Glutamatergic neuron (in vitro differentiated cells): ENCODE data around the gene HLA-B. TPM values are rescaled to one million over a fixed set of nuclear protein-coding genes. Genes with fewer than 3 reads are reported as not detected.
A peak's percentile ranks its signal among the peaks of the same experiment; 100 is the strongest.
"Not testable (repeated sequence)": the region's sequence is repeated elsewhere in the genome, so short reads cannot be mapped to it uniquely, and the experiment has no call there.

ENCODE experiments used
- DNase-seq: peaks from one replicate; pipeline ENCODE4 v3.0.0; 2022
- H3K27ac Mint-ChIP-seq: one replicate; pipeline ENCODE4 v1.8.0; 2020; ENCODE audit warnings: mild to moderate bottlenecking, mixed read lengths, inconsistent platforms; ENCODE audit not compliant: unreplicated experiment
- H3K27me3 Mint-ChIP-seq: one replicate; pipeline ENCODE4 v1.8.0; 2020; ENCODE audit warnings: mild to moderate bottlenecking, moderate library complexity, mixed read lengths, inconsistent platforms; ENCODE audit not compliant: unreplicated experiment
- H3K36me3 Mint-ChIP-seq: one replicate; pipeline ENCODE4 v1.8.0; 2020; ENCODE audit warnings: mild to moderate bottlenecking, mixed read lengths, inconsistent platforms; ENCODE audit not compliant: unreplicated experiment
- H3K4me1 Mint-ChIP-seq: one replicate; pipeline ENCODE4 v1.8.0; 2020; ENCODE audit warnings: mild to moderate bottlenecking, low read depth, mixed read lengths, inconsistent platforms; ENCODE audit not compliant: unreplicated experiment
- H3K4me3 Mint-ChIP-seq: one replicate; pipeline ENCODE4 v1.8.0; 2020; ENCODE audit warnings: mild to moderate bottlenecking, mixed read lengths, inconsistent platforms; ENCODE audit not compliant: unreplicated experiment
- H3K9me3 Mint-ChIP-seq: one replicate; pipeline ENCODE4 v1.8.0; 2020; ENCODE audit warnings: mild to moderate bottlenecking, moderate library complexity, mixed read lengths, inconsistent platforms; ENCODE audit not compliant: unreplicated experiment
- CTCF ChIP-seq: fragments of 200-600 bp; sonication (generic); IDR thresholded peaks from one replicate; pipeline ENCODE4 v1.5.0; 2021; ENCODE audit not compliant: partially characterized antibody, unreplicated experiment
- long read RNA-seq: library from polyadenylated mRNA; unstranded; transcript quantifications from one replicate; pipeline ENCODE4 v2.0.0, GENCODE V29; 2020; ENCODE audit not compliant: unreplicated experiment
- total RNA-seq: library from RNA; stranded (reverse); fragmentation: NEBNext Ultra II Directional; extraction: Animal tissue kit (Norgen Biotek cat#: 25700); gene quantifications from one replicate; pipeline ENCODE4 v1.2.1, GENCODE V29; 2021; ENCODE audit not compliant: unreplicated experiment

Gene HLA-B
- total RNA-seq, result 11.4 TPM
- long read RNA-seq, partial matches to known transcripts, result 0 of 3 reads
- long read RNA-seq, other reads (novel, unspliced or antisense), result 1 of 3 reads

- peaks cover 2% of the 10 kb centered on the region for H3K9me3 Mint-ChIP-seq
- H3K4me1 Mint-ChIP-seq, result no peaks in the 10 kb centered on the region
- H3K27ac Mint-ChIP-seq, result no peak within 1 kb of the TSS
- peak; percentile 43 for DNase-seq
- H3K36me3 Mint-ChIP-seq, result peaks cover 10% of the 10 kb centered on the region
- H3K4me3 Mint-ChIP-seq, result peak within 1 kb of the TSS; percentile 85
- H3K27me3 Mint-ChIP-seq, result peaks cover 12% of the 10 kb centered on the region
- no peak for TF ChIP-seq CTCF
Measured at GRCh38 chr6:31356946-31357466, at the start of gene HLA-B. HLA-B (minus strand) TSS chr6:31357179; CDS start chr6:31357158, 21 bp downstream.

GRCh38 chr6:31405996-31406395 lies 49.0 kb upstream of the HLA-B start:
- Mint-ChIP-seq H3K27ac (no peak overlapping the region), H3K4me3 (peak overlapping the region; percentile 50), H3K36me3 (no peaks in the 10 kb centered on the region), H3K9me3 (peaks cover 1% of the 10 kb centered on the region), H3K27me3 (peaks cover 22% of the 10 kb centered on the region), H3K4me1 (peaks cover 2% of the 10 kb centered on the region)
- no peak for TF ChIP-seq CTCF
- DNase-seq, result no peak

GRCh38 chr6:31404061-31404364 lies 47.0 kb upstream of the HLA-B start:
- H3K9me3 Mint-ChIP-seq, H3K36me3 Mint-ChIP-seq, H3K4me1 Mint-ChIP-seq, H3K27ac Mint-ChIP-seq, DNase-seq: not testable (repeated sequence)
- Mint-ChIP-seq H3K4me3 (peak overlapping the region; percentile 97), H3K27me3 (peaks cover 27% of the 10 kb centered on the region)

- Mint-ChIP-seq H3K4me3 (peak within 1 kb of the TSS; percentile 97), H3K36me3 (no peaks in the 10 kb centered on the region), H3K9me3 (peaks cover 1% of the 10 kb centered on the region), H3K4me1 (peaks cover 2% of the 10 kb centered on the region), H3K27ac (no peak within 1 kb of the TSS), H3K27me3 (peaks cover 28% of the 10 kb centered on the region)
- no peak for TF ChIP-seq CTCF
- DNase-seq, result peak; percentile 65
Measured at GRCh38 chr6:31403283-31404060, 46.5 kb upstream of the HLA-B start, which contains the start of gene MICA. MICA (plus strand) TSS chr6:31403595; CDS start chr6:31403633, 38 bp downstream.

- no peaks in the 10 kb centered on the region for H3K36me3 Mint-ChIP-seq
- peaks cover 1% of the 10 kb centered on the region for H3K9me3 Mint-ChIP-seq
- H3K4me1 Mint-ChIP-seq, result peaks cover 2% of the 10 kb centered on the region
- peaks cover 30% of the 10 kb centered on the region for H3K27me3 Mint-ChIP-seq
- DNase-seq, result no peak
- TF ChIP-seq CTCF, result no peak
- no peak overlapping the region for H3K27ac Mint-ChIP-seq
- peak overlapping the region; percentile 69 for H3K4me3 Mint-ChIP-seq
Measured at GRCh38 chr6:31402324-31403282, 45.6 kb upstream of the HLA-B start.
